DND-41 (cell line): ENCODE results near the gene GPR176.

Experiments
- ATAC-seq: fragments of 200-7000 bp; cut with Tn5 transposase; 3 replicates; pipeline ENCODE4 v1.9.1; 2021; ENCODE audit warnings: low read depth; ENCODE audit not compliant: insufficient read depth
- DNase-seq: peaks from one replicate; pipeline ENCODE4 v3.0.0-alpha.2; 2020
- H2AFZ ChIP-seq: 2 replicates; pipeline ENCODE4 v1.6.0; 2012; ENCODE audit warnings: low read depth, low read length
- H3K27ac ChIP-seq: 2 replicates; pipeline ENCODE4 v1.5.1; 2012; ENCODE audit warnings: low read length, inconsistent platforms
- H3K27me3 ChIP-seq: fragments of 200-600 bp; sonication (generic); 2 replicates; pipeline ENCODE4 v1.6.0; 2012; ENCODE audit warnings: low read length, mild to moderate bottlenecking, inconsistent platforms; ENCODE audit not compliant: insufficient read depth, poor library complexity
- H3K36me3 ChIP-seq: 2 replicates; pipeline ENCODE4 v1.5.1; 2012; ENCODE audit warnings: low read length, inconsistent platforms; ENCODE audit not compliant: insufficient read depth
- H3K4me1 ChIP-seq: 2 replicates; pipeline ENCODE4 v1.5.1; 2012; ENCODE audit warnings: mild to moderate bottlenecking, low read length; ENCODE audit not compliant: insufficient read depth
- H3K4me2 ChIP-seq: 2 replicates; pipeline ENCODE4 v1.6.0; 2012; ENCODE audit warnings: mild to moderate bottlenecking, moderate library complexity, low read length, inconsistent platforms; ENCODE audit not compliant: insufficient read depth
- H3K4me3 ChIP-seq, 2 experiments: fragments of 200-600 bp in 1 of 2; shearing (Covaris generic) in 1 of 2; 2 replicates each; pipeline ENCODE4 v1.5.1; 2012 to 2016; ENCODE audit warnings: inconsistent platforms in 2 of 2, low read length in 2 of 2, mild to moderate bottlenecking in 2 of 2, low read depth in 1 of 2, moderate library complexity in 1 of 2
- H3K79me2 ChIP-seq: 2 replicates; pipeline ENCODE4 v1.6.0; 2012; ENCODE audit warnings: low read length, inconsistent platforms; ENCODE audit not compliant: insufficient read depth
- H3K9ac ChIP-seq: 2 replicates; pipeline ENCODE4 v1.6.0; 2012; ENCODE audit warnings: low read depth, mild to moderate bottlenecking, inconsistent platforms, low read length, moderate library complexity
- H3K9me3 ChIP-seq: 2 replicates; pipeline ENCODE4 v1.5.1; 2012; ENCODE audit warnings: low read length, moderate library complexity, mild to moderate bottlenecking, inconsistent platforms; ENCODE audit not compliant: insufficient read depth, severe bottlenecking
- H4K20me1 ChIP-seq: 2 replicates; pipeline ENCODE4 v1.6.0; 2012; ENCODE audit warnings: low read length; ENCODE audit not compliant: insufficient read depth
- EZH2 ChIP-seq: IDR thresholded peaks from 3 replicates; pipeline ENCODE4 v1.6.1; 2012; ENCODE audit warnings: borderline replicate concordance, low read depth, mild to moderate bottlenecking, moderate library complexity, low read length, inconsistent platforms; ENCODE audit not compliant: severe bottlenecking
- TF ChIP-seq, protein P1 (sequence below): IDR thresholded peaks from 2 replicates; pipeline ENCODE4 v1.5.1; 2012; ENCODE audit warnings: borderline replicate concordance, low read length, moderate library complexity, mild to moderate bottlenecking; ENCODE audit not compliant: poor library complexity, severe bottlenecking; ENCODE audit errors: extremely low read depth

The GPR176 gene

DNA sequence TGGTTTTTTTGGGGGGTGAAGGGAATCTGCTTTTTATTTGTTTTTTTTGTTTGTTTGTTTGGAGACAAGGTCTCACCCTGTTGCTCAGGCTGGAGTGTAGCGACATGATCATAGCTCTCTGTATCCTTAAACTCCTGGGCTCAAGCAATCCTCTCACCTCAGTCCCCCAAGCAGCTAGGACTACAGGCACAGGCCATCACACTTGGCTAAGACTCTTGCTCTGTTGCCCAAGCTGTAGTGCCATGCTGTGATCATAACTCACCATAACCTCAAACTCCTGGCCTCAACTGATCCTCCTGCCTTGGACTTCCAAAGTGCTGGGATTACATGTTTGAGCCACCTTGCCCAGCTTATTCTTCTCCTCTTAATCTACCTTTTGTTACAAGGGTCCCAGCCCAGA is 31.8 kb downstream of the GPR176 start:
- Histone ChIP-seq H4K20me1 (no peaks in the 10 kb centered on the region), H3K4me3 (no peak overlapping the region), H2AFZ (no peak overlapping the region), H3K9ac (no peak overlapping the region), H3K4me1 (no peaks in the 10 kb centered on the region), H3K79me2 (no peaks in the 10 kb centered on the region), H3K4me2 (no peak overlapping the region), H3K9me3 (no peaks in the 10 kb centered on the region), H3K36me3 (no peaks in the 10 kb centered on the region), H3K27ac (no peak overlapping the region), H3K27me3 (peaks cover 13% of the 10 kb centered on the region)
- TF ChIP-seq EZH2 = no peak
- TF ChIP-seq, protein P1, sequence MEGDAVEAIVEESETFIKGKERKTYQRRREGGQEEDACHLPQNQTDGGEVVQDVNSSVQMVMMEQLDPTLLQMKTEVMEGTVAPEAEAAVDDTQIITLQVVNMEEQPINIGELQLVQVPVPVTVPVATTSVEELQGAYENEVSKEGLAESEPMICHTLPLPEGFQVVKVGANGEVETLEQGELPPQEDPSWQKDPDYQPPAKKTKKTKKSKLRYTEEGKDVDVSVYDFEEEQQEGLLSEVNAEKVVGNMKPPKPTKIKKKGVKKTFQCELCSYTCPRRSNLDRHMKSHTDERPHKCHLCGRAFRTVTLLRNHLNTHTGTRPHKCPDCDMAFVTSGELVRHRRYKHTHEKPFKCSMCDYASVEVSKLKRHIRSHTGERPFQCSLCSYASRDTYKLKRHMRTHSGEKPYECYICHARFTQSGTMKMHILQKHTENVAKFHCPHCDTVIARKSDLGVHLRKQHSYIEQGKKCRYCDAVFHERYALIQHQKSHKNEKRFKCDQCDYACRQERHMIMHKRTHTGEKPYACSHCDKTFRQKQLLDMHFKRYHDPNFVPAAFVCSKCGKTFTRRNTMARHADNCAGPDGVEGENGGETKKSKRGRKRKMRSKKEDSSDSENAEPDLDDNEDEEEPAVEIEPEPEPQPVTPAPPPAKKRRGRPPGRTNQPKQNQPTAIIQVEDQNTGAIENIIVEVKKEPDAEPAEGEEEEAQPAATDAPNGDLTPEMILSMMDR = no peak
- ATAC-seq = no peak
- no peak for DNase-seq

DNA sequence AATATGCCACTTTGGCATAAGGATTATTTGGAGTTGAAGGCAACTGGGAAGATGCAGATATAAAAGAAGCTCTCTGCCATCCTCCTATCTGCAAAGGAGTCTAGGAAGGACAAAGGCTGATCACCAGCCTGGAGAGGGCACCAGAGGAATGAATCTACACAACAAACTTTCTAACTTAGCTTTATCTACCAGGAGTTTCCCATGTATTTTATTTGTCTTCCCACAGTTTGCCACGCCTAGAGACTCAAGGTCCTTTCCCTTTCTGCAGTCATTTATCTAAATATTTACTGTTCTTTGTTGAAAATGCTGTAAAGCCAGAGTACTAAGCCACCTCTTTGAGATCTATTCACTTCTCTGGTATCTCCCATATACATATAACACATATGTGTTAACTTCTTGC is 32.2 kb downstream of the GPR176 start:
- H3K27me3 ChIP-seq = peaks cover 13% of the 10 kb centered on the region
- H3K4me3 ChIP-seq = no peak overlapping the region
- DNase-seq = peak; percentile 7
- no peaks in the 10 kb centered on the region for H3K79me2 ChIP-seq
- no peak overlapping the region for H2AFZ ChIP-seq
- no peak overlapping the region for H3K9ac ChIP-seq
- no peak overlapping the region for H3K4me2 ChIP-seq
- no peaks in the 10 kb centered on the region for H3K4me1 ChIP-seq
- no peaks in the 10 kb centered on the region for H4K20me1 ChIP-seq
- no peaks in the 10 kb centered on the region for H3K9me3 ChIP-seq
- TF ChIP-seq EZH2 = no peak
- TF ChIP-seq, protein P1 = peak; percentile 56
- no peaks in the 10 kb centered on the region for H3K36me3 ChIP-seq
- H3K27ac ChIP-seq = no peak overlapping the region
- no peak for ATAC-seq

DNA sequence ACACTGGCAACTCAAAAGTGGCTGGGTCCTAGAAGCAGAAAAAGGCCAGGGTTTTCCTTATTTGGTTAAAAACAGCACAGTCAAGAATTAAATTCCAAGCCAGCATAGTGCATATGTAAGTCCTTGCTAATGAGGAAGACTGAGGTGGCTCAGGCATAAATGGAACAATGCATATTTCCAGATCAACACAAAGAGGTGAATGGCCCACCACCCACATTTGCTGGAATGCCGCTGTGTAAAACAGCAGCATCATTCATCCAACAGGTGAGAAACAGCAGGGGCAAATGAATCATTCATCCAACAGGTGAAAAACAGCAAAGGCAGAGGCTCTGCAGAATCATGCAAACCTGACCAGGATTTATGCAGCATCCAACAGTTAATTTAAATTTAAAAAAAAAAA is 32.9 kb downstream of the GPR176 start:
- no peak overlapping the region for H3K4me2 ChIP-seq
- H4K20me1 ChIP-seq = no peaks in the 10 kb centered on the region
- no peak for ATAC-seq
- H3K36me3 ChIP-seq = no peaks in the 10 kb centered on the region
- no peak for DNase-seq
- TF ChIP-seq EZH2 = no peak
- TF ChIP-seq, protein P1 = no peak
- H3K9me3 ChIP-seq = no peaks in the 10 kb centered on the region
- no peak overlapping the region for H3K27ac ChIP-seq
- no peaks in the 10 kb centered on the region for H3K4me1 ChIP-seq
- peaks cover 13% of the 10 kb centered on the region for H3K27me3 ChIP-seq
- no peak overlapping the region for H3K4me3 ChIP-seq
- no peak overlapping the region for H2AFZ ChIP-seq
- H3K79me2 ChIP-seq = no peaks in the 10 kb centered on the region
- no peak overlapping the region for H3K9ac ChIP-seq

DNA sequence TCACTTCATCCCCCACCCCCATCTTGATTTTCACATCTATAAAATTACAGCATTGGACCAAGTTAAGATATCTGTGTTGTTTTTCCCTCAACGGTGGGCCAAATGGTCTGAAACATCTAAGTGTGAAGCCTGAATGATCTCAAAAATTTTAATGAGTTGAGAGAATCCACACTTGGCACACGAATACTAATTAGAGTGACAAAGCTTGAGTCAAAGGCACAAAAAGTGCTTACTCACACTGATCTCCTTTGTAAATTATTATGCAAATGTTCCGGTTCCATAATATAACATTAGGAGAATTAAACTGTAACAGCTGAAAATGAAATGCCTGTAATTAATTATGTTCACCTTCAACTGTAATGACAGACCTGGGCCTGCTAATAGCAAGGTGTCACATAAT is 33.6 kb downstream of the GPR176 start:
- TF ChIP-seq EZH2 = no peak
- TF ChIP-seq, protein P1 = no peak
- Histone ChIP-seq H3K36me3 (no peaks in the 10 kb centered on the region), H3K9ac (no peak overlapping the region), H3K9me3 (no peaks in the 10 kb centered on the region), H3K4me3 (no peak overlapping the region), H3K27ac (no peak overlapping the region), H3K79me2 (no peaks in the 10 kb centered on the region), H3K4me1 (no peaks in the 10 kb centered on the region), H3K27me3 (peaks cover 13% of the 10 kb centered on the region), H4K20me1 (no peaks in the 10 kb centered on the region), H2AFZ (no peak overlapping the region), H3K4me2 (no peak overlapping the region)
- ATAC-seq = no peak
- no peak for DNase-seq
